HG03342 (cell line): Measurements from ENCODE around the gene RIPOR3.
"Not testable (repeated sequence)": the region's sequence is repeated elsewhere in the genome, so short reads cannot be mapped to it uniquely, and the experiment has no call there.

Experiments
- ATAC-seq: cut with Tn5 transposase; IDR thresholded peaks from one replicate; pipeline ENCODE4 v1.9.1; 2021; ENCODE audit warnings: mild to moderate bottlenecking, moderate library complexity; ENCODE audit not compliant: unreplicated experiment

The RIPOR3 gene

GRCh38 chr20:50724851-50725723 lies 33.7 kb upstream of the RIPOR3 start:
- no peak for ATAC-seq

DNA sequence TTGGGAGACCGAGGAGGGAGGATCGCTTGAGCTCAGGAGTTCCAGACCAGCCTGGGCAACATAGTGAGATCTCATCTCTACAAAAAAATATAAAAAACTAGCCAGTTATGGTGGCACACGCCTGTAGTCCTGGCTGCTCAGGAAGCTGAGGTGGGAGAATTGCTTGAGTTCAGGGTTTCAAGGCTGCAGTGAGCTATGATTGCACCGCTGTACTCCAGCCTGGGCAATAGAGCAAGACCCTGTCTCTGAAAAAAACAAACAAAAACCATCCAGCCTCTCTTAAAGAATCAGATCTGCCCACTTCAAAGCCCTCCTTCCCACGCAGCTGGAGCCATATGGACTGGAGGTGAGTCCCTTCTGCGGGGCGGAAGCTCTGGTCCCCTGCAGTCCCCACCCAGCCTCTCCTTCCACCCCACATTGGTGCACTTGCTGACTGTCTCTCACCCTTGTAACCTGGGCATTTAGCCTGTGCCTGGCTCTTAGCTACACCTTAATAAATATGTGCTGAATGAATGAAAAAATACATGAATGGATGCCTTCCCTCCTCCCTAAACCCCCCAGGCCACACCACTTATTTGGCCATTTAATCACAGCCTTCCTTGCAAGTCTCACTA lies 32.9 kb upstream of the RIPOR3 start:
- ATAC-seq, result no peak

GRCh38 chr20:50723672-50724071 lies 32.3 kb upstream of the RIPOR3 start:
- no peak for ATAC-seq

GRCh38 chr20:50722424-50723155 lies 31.2 kb upstream of the RIPOR3 start:
- no peak for ATAC-seq

DNA sequence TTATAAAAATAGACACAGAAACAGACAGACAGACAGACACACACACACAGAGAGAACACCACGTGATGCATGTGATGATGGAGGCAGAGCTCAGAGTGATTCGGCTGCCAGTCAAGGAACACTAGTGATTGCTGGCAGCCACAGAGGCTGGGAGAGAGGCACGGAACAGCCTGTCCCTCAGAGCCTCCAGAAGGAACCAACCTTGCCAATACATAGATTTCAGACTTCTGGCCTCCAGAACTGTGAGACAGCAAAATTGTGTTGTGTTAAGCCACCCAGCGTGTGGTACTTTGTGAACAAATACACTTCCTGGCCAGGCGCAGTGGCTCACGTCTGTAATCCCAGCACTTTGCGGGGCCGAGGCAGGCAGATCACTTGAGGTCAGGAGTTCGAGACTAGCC lies 30.5 kb upstream of the RIPOR3 start:
- no peak for ATAC-seq

GRCh38 chr20:50720582-50720981 lies 29.2 kb upstream of the RIPOR3 start:
- ATAC-seq, result no peak

DNA sequence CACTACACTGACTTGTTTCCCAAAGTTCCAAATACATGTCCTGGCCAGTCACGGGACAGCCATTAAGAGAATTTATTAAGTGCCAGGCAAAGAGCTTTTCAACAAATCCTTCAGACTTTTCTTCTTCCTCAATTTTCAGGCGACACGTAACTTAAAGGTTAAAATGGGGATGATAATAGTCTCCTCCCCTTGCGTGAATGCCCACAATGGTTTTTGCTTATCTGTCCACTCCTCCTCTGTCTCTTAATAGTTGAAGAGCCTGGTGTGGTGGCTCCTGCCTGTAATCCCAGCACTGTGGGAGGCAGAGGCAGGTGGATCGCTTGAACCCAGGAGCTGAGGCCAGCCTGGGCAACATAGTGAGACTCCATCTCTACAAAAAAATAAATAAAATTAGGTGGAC lies 28.7 kb upstream of the RIPOR3 start:
- ATAC-seq, result no peak

DNA sequence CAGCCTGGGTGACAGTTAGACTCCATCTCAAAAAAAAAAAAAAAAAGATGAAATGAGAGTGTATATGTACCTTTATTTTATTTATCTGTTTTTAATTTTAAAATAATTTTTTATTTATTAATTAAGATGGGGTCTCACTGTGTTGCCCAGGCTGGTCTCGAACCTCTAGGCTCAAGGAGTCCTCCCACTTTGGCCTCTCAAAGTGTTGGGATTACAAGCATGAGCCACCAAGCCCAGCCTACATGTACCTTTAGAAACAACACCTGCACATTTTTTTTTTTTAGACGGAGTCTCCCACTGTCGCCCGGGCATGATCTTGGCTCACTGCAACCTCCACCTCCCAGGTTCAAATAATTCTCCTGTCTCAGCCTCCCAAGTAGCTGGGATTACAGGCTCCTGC lies 28.0 kb upstream of the RIPOR3 start:
- no peak for ATAC-seq

- no peak for ATAC-seq
Observed at GRCh38 chr20:50717974-50718761, 26.8 kb upstream of the RIPOR3 start.

DNA sequence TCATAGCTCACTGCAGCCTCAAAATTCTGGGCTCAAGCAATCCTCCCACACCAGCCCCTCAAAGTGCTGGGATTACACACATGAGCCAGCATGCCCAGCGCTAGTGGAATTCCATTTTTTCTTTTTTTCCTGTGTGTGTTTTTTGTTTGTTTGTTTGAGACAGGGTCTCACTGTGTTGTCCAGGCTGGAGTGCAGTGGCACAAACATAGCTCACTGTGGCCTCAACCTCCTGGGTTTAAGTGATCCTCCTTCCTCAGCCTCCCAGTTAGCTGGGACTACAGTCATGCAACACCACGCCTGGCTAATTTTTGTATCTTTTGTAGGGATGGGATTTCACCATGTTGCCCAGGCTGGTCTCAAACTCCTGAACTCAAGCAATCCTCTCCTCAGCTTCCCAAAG lies 26.0 kb upstream of the RIPOR3 start:
- ATAC-seq, result no peak

GRCh38 chr20:50716518-50716917 lies 25.2 kb upstream of the RIPOR3 start:
- no peak for ATAC-seq

DNA sequence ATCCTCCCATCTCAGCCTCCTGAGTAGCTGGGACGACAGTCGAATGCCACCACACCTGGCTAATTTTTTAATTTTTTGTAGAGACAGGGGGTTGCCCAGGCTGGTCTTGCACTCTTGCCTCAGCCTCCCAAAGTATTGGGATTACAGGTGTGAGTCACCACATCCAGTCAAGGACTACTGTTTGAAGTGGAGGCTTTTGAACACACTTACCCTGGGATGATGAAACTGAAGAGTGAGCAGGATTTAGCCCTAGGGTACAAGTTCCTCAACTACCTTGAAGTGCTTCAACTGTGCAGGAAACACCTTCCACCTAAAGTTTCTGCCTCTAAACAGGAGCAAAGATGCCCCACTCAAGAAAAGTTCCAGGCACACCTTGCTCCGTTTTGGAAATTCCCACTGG lies 24.4 kb upstream of the RIPOR3 start:
- no peak for ATAC-seq

- not testable (repeated sequence) for ATAC-seq
Observed at GRCh38 chr20:50714426-50714825, 23.1 kb upstream of the RIPOR3 start.

DNA sequence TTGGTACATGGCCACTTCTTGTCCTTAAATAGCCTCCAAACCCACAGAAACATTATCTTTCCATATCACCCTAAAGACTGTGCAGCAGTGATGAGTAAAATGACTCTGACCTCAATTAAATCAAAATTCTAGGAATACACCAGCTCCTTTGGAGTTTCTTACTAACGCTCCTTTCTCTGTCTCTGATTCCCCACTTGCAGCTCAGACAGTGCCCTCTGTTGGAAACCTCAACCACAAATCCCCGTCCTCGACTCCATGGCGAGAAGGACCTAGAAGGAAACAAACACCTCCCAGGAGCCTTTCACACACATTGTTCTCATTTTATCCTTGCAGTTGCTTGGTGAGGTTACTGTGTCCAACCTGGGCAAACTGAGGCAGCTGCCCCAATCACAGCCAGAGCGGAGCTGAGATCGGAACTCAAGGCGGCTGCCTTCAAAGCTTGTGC lies 22.3 kb upstream of the RIPOR3 start:
- no peak for ATAC-seq

DNA sequence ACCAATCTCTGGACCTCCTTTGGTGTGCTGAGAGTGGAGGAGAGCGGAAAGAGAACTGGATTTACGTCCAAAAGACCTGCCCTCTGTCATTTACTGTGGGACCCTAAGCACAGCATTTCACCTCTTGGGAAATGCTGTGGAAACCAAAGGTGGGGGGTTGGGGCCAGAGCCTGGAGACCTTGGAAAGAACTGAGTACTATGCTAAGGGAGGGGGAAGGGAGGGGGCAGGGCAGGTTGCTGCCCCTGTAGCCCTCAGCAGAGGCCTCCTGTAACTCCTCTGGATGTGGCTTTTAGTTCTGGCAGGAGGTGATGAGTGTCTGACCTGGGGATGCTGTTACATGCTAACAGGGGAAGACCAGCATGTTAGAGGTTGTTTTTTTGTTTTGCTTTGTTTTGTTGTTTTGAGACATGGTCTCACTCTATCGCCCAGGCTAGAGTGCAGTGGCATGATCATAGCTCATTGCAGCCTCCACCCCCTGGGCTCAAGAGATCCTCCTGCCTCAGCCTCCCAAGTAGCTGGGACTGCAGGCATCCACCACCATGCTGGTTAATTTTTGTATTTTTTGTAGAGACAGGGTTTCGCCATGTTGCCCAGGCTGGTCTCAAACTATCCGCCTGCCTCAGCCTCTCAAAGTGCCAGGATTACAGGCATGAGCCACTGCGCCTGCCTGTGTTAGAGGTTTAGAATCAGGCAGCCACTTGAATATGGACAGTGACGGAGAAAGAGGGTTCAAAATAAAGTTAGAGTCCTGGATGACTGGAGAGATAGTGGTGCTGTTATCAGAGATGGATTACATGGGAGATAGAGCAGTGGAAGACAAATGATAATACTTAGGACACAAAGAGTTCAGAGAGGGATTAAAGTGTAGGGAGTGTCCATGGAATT lies 21.7 kb upstream of the RIPOR3 start:
- ATAC-seq, result no peak

DNA sequence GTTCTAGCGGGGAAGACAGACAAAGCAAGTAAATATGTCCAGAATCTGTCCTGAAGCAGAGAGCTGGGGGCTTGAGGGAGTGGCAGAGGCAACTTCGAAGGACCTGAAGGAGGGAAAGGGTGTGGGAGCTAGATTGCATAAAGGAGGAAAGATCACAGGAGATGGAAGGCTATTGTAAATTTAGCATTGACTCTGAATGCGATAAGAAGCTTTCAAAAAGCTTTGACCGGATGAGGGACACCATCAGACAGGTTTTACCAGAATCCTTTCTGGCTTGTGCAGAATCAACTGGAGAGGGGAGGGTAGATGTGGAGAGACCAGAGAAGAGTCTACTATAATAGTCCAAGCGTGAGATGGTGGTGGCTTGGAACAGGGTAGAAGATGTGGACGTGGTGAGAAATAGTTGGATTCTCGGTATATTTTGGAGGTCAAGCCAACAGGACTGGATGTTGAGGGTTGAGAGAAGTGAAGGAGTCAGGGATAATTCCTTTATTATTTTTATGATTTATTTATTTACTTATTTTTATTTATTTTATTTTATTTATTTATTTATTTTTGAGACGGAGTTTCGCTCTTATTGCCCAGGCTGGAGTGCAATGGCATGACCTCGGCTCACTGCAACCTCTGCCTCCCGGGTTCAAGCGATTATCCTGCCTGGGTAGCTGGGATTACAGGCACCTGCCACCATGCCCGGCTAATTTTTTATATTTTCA lies 19.9 kb upstream of the RIPOR3 start:
- ATAC-seq, result no peak

GRCh38 chr20:50710492-50711063 lies 19.2 kb upstream of the RIPOR3 start:
- no peak for ATAC-seq

DNA sequence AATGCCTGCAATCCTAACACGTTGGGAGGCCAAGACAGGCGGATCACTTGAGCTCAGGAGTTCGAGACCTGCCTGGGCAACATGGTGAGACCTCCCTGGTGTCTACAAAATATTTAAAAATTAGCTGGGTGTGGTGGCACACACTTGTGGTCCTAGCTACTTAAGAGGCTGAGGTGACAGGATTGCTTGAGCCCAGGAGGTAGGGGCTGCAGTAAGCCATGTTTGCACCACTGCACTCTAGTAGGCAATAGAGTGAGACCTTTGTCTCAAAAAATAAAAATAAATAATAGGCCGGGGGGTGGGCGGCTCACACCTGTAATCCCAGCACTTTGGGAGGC lies 18.3 kb upstream of the RIPOR3 start:
- ATAC-seq, result no peak
